Vagina (tissue), 2 donors: ENCODE data around the gene ERVK3-1. TPM values are rescaled to one million over a fixed set of nuclear protein-coding genes. Genes with fewer than 3 reads are reported as not detected.

Source experiments
- DNase-seq, 2 donors: peaks; one replicate each; pipeline ENCODE4 v3.0.0-alpha.2; 2017; ENCODE audit errors: extremely low spot score in 2 of 2
- H3K27ac ChIP-seq: fragments of 200-600 bp; sonication (generic); one replicate; pipeline ENCODE4 v1.5.1; 2019
- H3K27me3 ChIP-seq: fragments of 200-600 bp; sonication (generic); one replicate; pipeline ENCODE4 v1.5.1; 2019
- H3K36me3 ChIP-seq, 2 donors: fragments of 200-600 bp; sonication (generic); one replicate each; pipeline ENCODE4 v1.5.1; 2017 to 2019
- H3K4me1 ChIP-seq: fragments of 200-600 bp; sonication (generic); one replicate; pipeline ENCODE4 v1.5.1; 2019
- H3K4me3 ChIP-seq, 2 donors: fragments of 200-600 bp; sonication (generic); 1 replicate in 1 of 2; 2 replicates in 1 of 2; pipeline ENCODE4 v1.5.1; 2016 to 2019
- H3K9me3 ChIP-seq: fragments of 200-600 bp; sonication (generic); one replicate; pipeline ENCODE4 v1.5.1; 2019
- CTCF ChIP-seq, 3 experiments: fragments of 450-650 bp in 2 of 3; fragments of 200-600 bp in 1 of 3; sonication (generic) in 1 of 3; IDR thresholded peaks; one replicate each; pipeline ENCODE4 v1.5.1; 2017 to 2019; ENCODE audit warnings: antibody characterized with exemption in 3 of 3, mild to moderate bottlenecking in 2 of 3, moderate library complexity in 2 of 3
- POLR2A ChIP-seq, 2 donors: fragments of 450-650 bp; IDR thresholded peaks; one replicate each; pipeline ENCODE4 v1.6.1; 2017; ENCODE audit warnings: antibody characterized with exemption in 2 of 2, mild to moderate bottlenecking in 2 of 2, moderate library complexity in 2 of 2
- POLR2AphosphoS5 ChIP-seq, 2 donors: sonication (generic); formaldehyde crosslinking; IDR thresholded peaks; one replicate each; pipeline ENCODE4 v1.9.0; 2017; ENCODE audit warnings: antibody characterized with exemption in 2 of 2, mild to moderate bottlenecking in 2 of 2, low read depth in 1 of 2; ENCODE audit not compliant: insufficient read depth in 1 of 2
- intact Hi-C: fragments of 100-400 bp; cut with DNase I; formaldehyde crosslinking; loops from one replicate; pipeline ENCODE4 v1.15.1; 2023
- total RNA-seq: library from RNA; depleted of rRNA; stranded (reverse); fragments of >200 nt; gene quantifications from one replicate; pipeline ENCODE4 v1.2.3, GENCODE V29; 2016

Gene ERVK3-1
- total RNA-seq, 1 donor from 2014 or later: 45.9 TPM

GRCh38 chr19:58311345-58311865 is 6.2 kb downstream of the ERVK3-1 start:
- Histone ChIP-seq H3K27me3 (no peaks in the 10 kb centered on the region), H3K36me3 (peaks cover 0 to 40% of the 10 kb centered on the region in 2 donors), H3K4me3 (no peak overlapping the region), H3K9me3 (no peaks in the 10 kb centered on the region), H3K27ac (no peak overlapping the region), H3K4me1 (peaks cover 7% of the 10 kb centered on the region)
- no peak for DNase-seq
- intact Hi-C loops: no loop called here
- TF ChIP-seq POLR2A (IDR thresholded peaks at IDR 0.05) (no peak), CTCF (IDR thresholded peaks at IDR 0.05) (no peak), POLR2AphosphoS5 (IDR thresholded peaks at IDR 0.05; ENCODE audit: insufficient read depth in 1 of 2, low read depth in 1 of 2) (no peak)

- TF ChIP-seq CTCF (IDR thresholded peaks at IDR 0.05): no peak
- TF ChIP-seq POLR2AphosphoS5 (IDR thresholded peaks at IDR 0.05; ENCODE audit: insufficient read depth in 1 of 2, low read depth in 1 of 2): no peak
- no peak for TF ChIP-seq POLR2A (IDR thresholded peaks at IDR 0.05)
- no peak overlapping the region for H3K4me3 ChIP-seq
- peaks cover 0 to 40% of the 10 kb centered on the region in 2 donors for H3K36me3 ChIP-seq
- intact Hi-C loops: no loop called here
- no peak overlapping the region for H3K27ac ChIP-seq
- H3K4me1 ChIP-seq: no peaks in the 10 kb centered on the region
- no peaks in the 10 kb centered on the region for H3K27me3 ChIP-seq
- DNase-seq: no peak
- H3K9me3 ChIP-seq: no peaks in the 10 kb centered on the region
Observed at GRCh38 chr19:58315580-58315979, 10.4 kb downstream of the ERVK3-1 start.

GRCh38 chr19:58317476-58318072 is 12.4 kb downstream of the ERVK3-1 start:
- peaks cover 0 to 25% of the 10 kb centered on the region in 2 donors for H3K36me3 ChIP-seq
- TF ChIP-seq POLR2AphosphoS5 (IDR thresholded peaks at IDR 0.05; ENCODE audit: insufficient read depth in 1 of 2, low read depth in 1 of 2) (no peak), CTCF (IDR thresholded peaks at IDR 0.05) (no peak), POLR2A (IDR thresholded peaks at IDR 0.05) (no peak)
- no peak overlapping the region for H3K4me3 ChIP-seq

DNA sequence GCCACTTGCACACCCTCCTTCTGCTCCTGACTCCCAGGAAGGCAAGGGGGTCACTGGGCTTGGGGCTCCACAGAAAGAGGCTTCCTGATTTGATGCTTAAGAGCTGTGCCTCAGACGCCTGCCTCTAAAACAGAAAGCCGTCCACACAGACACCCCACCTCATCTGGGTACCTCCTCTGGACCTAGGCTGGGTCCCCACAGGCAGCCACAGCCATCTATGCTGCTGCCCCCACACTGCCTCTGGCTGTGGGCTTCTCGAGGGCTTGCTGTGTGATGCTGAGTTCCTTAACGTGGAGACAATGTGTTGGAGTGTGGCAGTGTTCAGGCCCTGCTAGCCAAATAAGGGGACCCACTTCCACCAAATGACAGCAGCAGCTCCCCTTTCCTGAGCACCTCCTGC is 13.1 kb downstream of the ERVK3-1 start:
- TF ChIP-seq POLR2A (IDR thresholded peaks at IDR 0.05): no peak
- no peak for TF ChIP-seq POLR2AphosphoS5 (IDR thresholded peaks at IDR 0.05; ENCODE audit: insufficient read depth in 1 of 2, low read depth in 1 of 2)
- no peak for TF ChIP-seq CTCF (IDR thresholded peaks at IDR 0.05)
- peaks cover 0 to 18% of the 10 kb centered on the region in 2 donors for H3K36me3 ChIP-seq
- no peaks in the 10 kb centered on the region for H3K27me3 ChIP-seq

More at GRCh38 chr19:58317476-58318072, 12.4 kb downstream of the ERVK3-1 start:
- Histone ChIP-seq H3K27me3 (no peaks in the 10 kb centered on the region), H3K27ac (no peak overlapping the region), H3K9me3 (no peaks in the 10 kb centered on the region), H3K4me1 (no peaks in the 10 kb centered on the region)
- DNase-seq: no peak
- intact Hi-C loops: no loop called here

GRCh38 chr19:58319241-58319640 is 14.1 kb downstream of the ERVK3-1 start:
- DNase-seq: no peak
- H3K27ac ChIP-seq: no peak overlapping the region
- no peaks in the 10 kb centered on the region for H3K4me1 ChIP-seq
- H3K4me3 ChIP-seq: no peak overlapping the region
- no peaks in the 10 kb centered on the region for H3K9me3 ChIP-seq
- TF ChIP-seq POLR2A (IDR thresholded peaks at IDR 0.05) (no peak), POLR2AphosphoS5 (IDR thresholded peaks at IDR 0.05; ENCODE audit: insufficient read depth in 1 of 2, low read depth in 1 of 2) (no peak), CTCF (IDR thresholded peaks at IDR 0.05) (no peak)
- peaks cover 0 to 8% of the 10 kb centered on the region in 2 donors for H3K36me3 ChIP-seq
- intact Hi-C loops: no loop called here
- H3K27me3 ChIP-seq: no peaks in the 10 kb centered on the region

More for the DNA sequence above, 13.1 kb downstream of the ERVK3-1 start:
- no peak overlapping the region for H3K4me3 ChIP-seq
- intact Hi-C loops: no loop called here
- H3K4me1 ChIP-seq: no peaks in the 10 kb centered on the region
- no peak overlapping the region for H3K27ac ChIP-seq
- H3K9me3 ChIP-seq: no peaks in the 10 kb centered on the region
- DNase-seq: no peak
